ENCODE results near the gene KHDC4.

The KHDC4 gene

DNA sequence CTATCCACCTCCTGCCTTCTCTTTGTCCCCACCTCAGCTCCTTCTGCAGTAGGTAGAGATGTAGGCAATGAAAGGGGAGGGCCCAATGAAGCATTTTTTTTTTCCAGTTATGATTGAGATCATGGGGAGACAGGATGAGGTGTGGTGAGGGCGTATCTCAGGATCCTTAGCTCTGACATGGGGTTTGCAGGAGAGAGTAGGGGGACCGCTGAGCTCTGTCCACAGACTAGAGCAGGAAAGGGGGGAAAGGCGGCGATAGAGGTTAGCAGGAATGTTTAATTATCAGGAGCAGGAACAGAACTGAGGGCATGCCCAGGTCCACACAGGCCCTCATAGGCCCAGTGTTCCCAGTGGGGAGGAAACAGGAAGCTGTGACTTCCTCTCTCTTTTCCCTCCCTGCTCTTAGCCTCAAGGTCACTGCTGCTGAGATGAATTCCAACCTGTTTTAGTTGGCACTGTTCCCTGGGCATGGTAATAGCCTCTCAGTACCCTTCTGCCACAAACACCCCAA, 6.3 kb upstream of the KHDC4 start (continued):
- TF ChIP-seq ZXDB (tag by site-specific recombination; IDR thresholded peaks at IDR 0.05) (peak; percentile 52), ZNF571 (tag by site-specific recombination; IDR thresholded peaks at IDR 0.05) (no peak), ZNF174 (tag by site-specific recombination; IDR thresholded peaks at IDR 0.05) (no peak), ZNF837 (tag by site-specific recombination; IDR thresholded peaks at IDR 0.05) (no peak), ZNF768 (tag by site-specific recombination; IDR thresholded peaks at IDR 0.05) (no peak), ZNF202 (tag by site-specific recombination; IDR thresholded peaks at IDR 0.05; ENCODE audit: borderline replicate concordance) (no peak), TCF7L2 (IDR thresholded peaks at IDR 0.05; ENCODE audit: borderline replicate concordance, low read depth, low read length) (no peak), ZNF324 (tag by site-specific recombination; IDR thresholded peaks at IDR 0.05) (peak; percentile 51; the same call in 1 of the 2 replicates), IKZF3 (tag by site-specific recombination; IDR thresholded peaks at IDR 0.05) (peak; percentile 88), ZNF341 (tag by site-specific recombination; IDR thresholded peaks at IDR 0.05; ENCODE audit: low read depth) (no peak; the same call in 1 of the 2 replicates), BCL11B (tag by site-specific recombination; IDR thresholded peaks at IDR 0.05; ENCODE audit: low read depth) (no peak), ZNF624 (tag by site-specific recombination; IDR thresholded peaks at IDR 0.05) (no peak; the same call in 1 of the 2 replicates), ZNF37A (tag by site-specific recombination; IDR thresholded peaks at IDR 0.05) (no peak), ZNF549 (tag by site-specific recombination; IDR thresholded peaks at IDR 0.05) (no peak), ZNF626 (tag by site-specific recombination; IDR thresholded peaks at IDR 0.05) (no peak), MYNN (tag by site-specific recombination; IDR thresholded peaks at IDR 0.05; ENCODE audit: borderline replicate concordance) (no peak), OSR2 (tag by site-specific recombination; IDR thresholded peaks at IDR 0.05) (peak; percentile 69), ZNF555 (tag by site-specific recombination; conservative IDR thresholded peaks at IDR 0.05) (no peak), YY2 (tag by site-specific recombination; IDR thresholded peaks at IDR 0.05) (no peak), ZBTB7A (tag by site-specific recombination; IDR thresholded peaks at IDR 0.05; ENCODE audit: low read depth) (no peak)
- TF ChIP-seq, protein P1, sequence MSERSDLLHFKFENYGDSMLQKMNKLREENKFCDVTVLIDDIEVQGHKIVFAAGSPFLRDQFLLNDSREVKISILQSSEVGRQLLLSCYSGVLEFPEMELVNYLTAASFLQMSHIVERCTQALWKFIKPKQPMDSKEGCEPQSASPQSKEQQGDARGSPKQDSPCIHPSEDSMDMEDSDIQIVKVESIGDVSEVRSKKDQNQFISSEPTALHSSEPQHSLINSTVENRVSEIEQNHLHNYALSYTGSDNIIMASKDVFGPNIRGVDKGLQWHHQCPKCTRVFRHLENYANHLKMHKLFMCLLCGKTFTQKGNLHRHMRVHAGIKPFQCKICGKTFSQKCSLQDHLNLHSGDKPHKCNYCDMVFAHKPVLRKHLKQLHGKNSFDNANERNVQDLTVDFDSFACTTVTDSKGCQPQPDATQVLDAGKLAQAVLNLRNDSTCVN (tag by site-specific recombination; optimal IDR thresholded peaks at IDR 0.05): no peak
- TF ChIP-seq, protein P2, sequence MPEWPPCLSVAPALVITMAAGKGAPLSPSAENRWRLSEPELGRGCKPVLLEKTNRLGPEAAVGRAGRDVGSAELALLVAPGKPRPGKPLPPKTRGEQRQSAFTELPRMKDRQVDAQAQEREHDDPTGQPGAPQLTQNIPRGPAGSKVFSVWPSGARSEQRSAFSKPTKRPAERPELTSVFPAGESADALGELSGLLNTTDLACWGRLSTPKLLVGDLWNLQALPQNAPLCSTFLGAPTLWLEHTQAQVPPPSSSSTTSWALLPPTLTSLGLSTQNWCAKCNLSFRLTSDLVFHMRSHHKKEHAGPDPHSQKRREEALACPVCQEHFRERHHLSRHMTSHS (tag by site-specific recombination; IDR thresholded peaks at IDR 0.05): no peak
- TF ChIP-seq, protein P3, sequence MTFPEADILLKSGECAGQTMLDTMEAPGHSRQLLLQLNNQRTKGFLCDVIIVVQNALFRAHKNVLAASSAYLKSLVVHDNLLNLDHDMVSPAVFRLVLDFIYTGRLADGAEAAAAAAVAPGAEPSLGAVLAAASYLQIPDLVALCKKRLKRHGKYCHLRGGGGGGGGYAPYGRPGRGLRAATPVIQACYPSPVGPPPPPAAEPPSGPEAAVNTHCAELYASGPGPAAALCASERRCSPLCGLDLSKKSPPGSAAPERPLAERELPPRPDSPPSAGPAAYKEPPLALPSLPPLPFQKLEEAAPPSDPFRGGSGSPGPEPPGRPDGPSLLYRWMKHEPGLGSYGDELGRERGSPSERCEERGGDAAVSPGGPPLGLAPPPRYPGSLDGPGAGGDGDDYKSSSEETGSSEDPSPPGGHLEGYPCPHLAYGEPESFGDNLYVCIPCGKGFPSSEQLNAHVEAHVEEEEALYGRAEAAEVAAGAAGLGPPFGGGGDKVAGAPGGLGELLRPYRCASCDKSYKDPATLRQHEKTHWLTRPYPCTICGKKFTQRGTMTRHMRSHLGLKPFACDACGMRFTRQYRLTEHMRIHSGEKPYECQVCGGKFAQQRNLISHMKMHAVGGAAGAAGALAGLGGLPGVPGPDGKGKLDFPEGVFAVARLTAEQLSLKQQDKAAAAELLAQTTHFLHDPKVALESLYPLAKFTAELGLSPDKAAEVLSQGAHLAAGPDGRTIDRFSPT (tag by site-specific recombination; IDR thresholded peaks at IDR 0.05): no peak
- TF ChIP-seq, protein P4, sequence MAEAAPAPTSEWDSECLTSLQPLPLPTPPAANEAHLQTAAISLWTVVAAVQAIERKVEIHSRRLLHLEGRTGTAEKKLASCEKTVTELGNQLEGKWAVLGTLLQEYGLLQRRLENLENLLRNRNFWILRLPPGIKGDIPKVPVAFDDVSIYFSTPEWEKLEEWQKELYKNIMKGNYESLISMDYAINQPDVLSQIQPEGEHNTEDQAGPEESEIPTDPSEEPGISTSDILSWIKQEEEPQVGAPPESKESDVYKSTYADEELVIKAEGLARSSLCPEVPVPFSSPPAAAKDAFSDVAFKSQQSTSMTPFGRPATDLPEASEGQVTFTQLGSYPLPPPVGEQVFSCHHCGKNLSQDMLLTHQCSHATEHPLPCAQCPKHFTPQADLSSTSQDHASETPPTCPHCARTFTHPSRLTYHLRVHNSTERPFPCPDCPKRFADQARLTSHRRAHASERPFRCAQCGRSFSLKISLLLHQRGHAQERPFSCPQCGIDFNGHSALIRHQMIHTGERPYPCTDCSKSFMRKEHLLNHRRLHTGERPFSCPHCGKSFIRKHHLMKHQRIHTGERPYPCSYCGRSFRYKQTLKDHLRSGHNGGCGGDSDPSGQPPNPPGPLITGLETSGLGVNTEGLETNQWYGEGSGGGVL (tag by site-specific recombination; IDR thresholded peaks at IDR 0.05): peak; percentile 92
- TF ChIP-seq, protein P5, sequence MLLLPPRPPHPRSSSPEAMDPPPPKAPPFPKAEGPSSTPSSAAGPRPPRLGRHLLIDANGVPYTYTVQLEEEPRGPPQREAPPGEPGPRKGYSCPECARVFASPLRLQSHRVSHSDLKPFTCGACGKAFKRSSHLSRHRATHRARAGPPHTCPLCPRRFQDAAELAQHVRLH (tag by site-specific recombination; IDR thresholded peaks at IDR 0.05): no peak
- TF ChIP-seq, protein P6, sequence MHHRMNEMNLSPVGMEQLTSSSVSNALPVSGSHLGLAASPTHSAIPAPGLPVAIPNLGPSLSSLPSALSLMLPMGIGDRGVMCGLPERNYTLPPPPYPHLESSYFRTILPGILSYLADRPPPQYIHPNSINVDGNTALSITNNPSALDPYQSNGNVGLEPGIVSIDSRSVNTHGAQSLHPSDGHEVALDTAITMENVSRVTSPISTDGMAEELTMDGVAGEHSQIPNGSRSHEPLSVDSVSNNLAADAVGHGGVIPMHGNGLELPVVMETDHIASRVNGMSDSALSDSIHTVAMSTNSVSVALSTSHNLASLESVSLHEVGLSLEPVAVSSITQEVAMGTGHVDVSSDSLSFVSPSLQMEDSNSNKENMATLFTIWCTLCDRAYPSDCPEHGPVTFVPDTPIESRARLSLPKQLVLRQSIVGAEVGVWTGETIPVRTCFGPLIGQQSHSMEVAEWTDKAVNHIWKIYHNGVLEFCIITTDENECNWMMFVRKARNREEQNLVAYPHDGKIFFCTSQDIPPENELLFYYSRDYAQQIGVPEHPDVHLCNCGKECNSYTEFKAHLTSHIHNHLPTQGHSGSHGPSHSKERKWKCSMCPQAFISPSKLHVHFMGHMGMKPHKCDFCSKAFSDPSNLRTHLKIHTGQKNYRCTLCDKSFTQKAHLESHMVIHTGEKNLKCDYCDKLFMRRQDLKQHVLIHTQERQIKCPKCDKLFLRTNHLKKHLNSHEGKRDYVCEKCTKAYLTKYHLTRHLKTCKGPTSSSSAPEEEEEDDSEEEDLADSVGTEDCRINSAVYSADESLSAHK (tag by site-specific recombination; IDR thresholded peaks at IDR 0.05): no peak

Data from HEK293 (cell line).